HepG2 (cell line): ENCODE data around the gene AARS2. TPM values are rescaled to one million over a fixed set of nuclear protein-coding genes. Genes with fewer than 3 reads are reported as not detected.

ENCODE experiments used
- ARID3A ChIP-seq: IDR thresholded peaks from 2 replicates; pipeline ENCODE4 v1.6.1; 2012; ENCODE audit warnings: low read depth, low read length, improper control_type of control experiment
- BRCA1 ChIP-seq: sonication (generic); formaldehyde crosslinking; IDR thresholded peaks from 2 replicates; pipeline ENCODE4 v1.4.0; 2020; ENCODE audit warnings: missing genetic modification reagents
- CBX1 ChIP-seq: IDR thresholded peaks from one replicate; pipeline ENCODE4 v1.6.1; 2016; ENCODE audit warnings: antibody characterized with exemption, low read depth
- CENPT ChIP-seq: sonication (generic); formaldehyde crosslinking; IDR thresholded peaks from 2 replicates; pipeline ENCODE4 v1.8.0; 2022; ENCODE audit warnings: low read depth, mild to moderate bottlenecking, moderate library complexity, missing genetic modification reagents
- FOXA3 ChIP-seq: IDR thresholded peaks from 2 replicates; pipeline ENCODE4 v1.6.1; 2016; ENCODE audit warnings: missing genetic modification reagents, missing compliant biosample characterization
- HHEX ChIP-seq: IDR thresholded peaks from 2 replicates; pipeline ENCODE4 v1.6.1; 2016; ENCODE audit warnings: control low read depth
- HNRNPH1 ChIP-seq: fragments of 200-400 bp; formaldehyde crosslinking; optimal IDR thresholded peaks from 2 replicates; pipeline ENCODE3; 2017; ENCODE audit warnings: mild to moderate bottlenecking, low read depth, low read length
- HOXA5 ChIP-seq: sonication (generic); formaldehyde crosslinking; IDR thresholded peaks from 2 replicates; pipeline ENCODE4 v1.4.0; 2020; ENCODE audit warnings: missing genetic modification reagents
- KAT2B ChIP-seq: fragments of 150-350 bp; IDR thresholded peaks from 2 replicates; pipeline ENCODE4 v1.6.1; 2014; ENCODE audit warnings: low read depth, low read length, borderline replicate concordance
- MXD3 ChIP-seq: IDR thresholded peaks from 2 replicates; pipeline ENCODE4 v1.6.1; 2016; ENCODE audit warnings: mild to moderate bottlenecking, missing biosample characterization, missing genetic modification reagents
- NFATC3 ChIP-seq: sonication (generic); formaldehyde crosslinking; IDR thresholded peaks from 2 replicates; pipeline ENCODE4 v1.5.1; 2020; ENCODE audit warnings: mild to moderate bottlenecking, missing genetic modification reagents
- NFYC ChIP-seq: IDR thresholded peaks from 2 replicates; pipeline ENCODE4 v1.6.1; 2016; ENCODE audit warnings: missing genetic modification reagents, missing compliant biosample characterization
- SMC3 ChIP-seq: IDR thresholded peaks from 2 replicates; pipeline ENCODE4 v1.6.1; 2011; ENCODE audit warnings: low read length, improper control_type of control experiment
- TEAD2 ChIP-seq: sonication (generic); formaldehyde crosslinking; IDR thresholded peaks from 2 replicates; pipeline ENCODE4 v1.9.0; 2021; ENCODE audit warnings: missing genetic modification reagents
- TFDP1 ChIP-seq: IDR thresholded peaks from 2 replicates; pipeline ENCODE4 v1.6.1; 2016; ENCODE audit warnings: missing compliant biosample characterization, missing genetic modification reagents, borderline replicate concordance
- ZBTB8A ChIP-seq: sonication (generic); formaldehyde crosslinking; IDR thresholded peaks from 2 replicates; pipeline ENCODE4 v1.4.0; 2020; ENCODE audit warnings: mild to moderate bottlenecking, low read depth, missing genetic modification reagents, borderline replicate concordance
- ZFP36L1 ChIP-seq: sonication (generic); formaldehyde crosslinking; IDR thresholded peaks from 2 replicates; pipeline ENCODE4 v1.8.0; 2022; ENCODE audit warnings: mild to moderate bottlenecking, missing genetic modification reagents, moderate library complexity
- ZFP91 ChIP-seq: sonication (generic); formaldehyde crosslinking; IDR thresholded peaks from 2 replicates; pipeline ENCODE4 v1.9.0; 2022; ENCODE audit warnings: missing genetic modification reagents, mild to moderate bottlenecking, borderline replicate concordance
- ZNF12 ChIP-seq: sonication (generic); formaldehyde crosslinking; IDR thresholded peaks from 2 replicates; pipeline ENCODE4 v1.5.0; 2020; ENCODE audit warnings: missing genetic modification reagents
- ZNF558 ChIP-seq: sonication (generic); formaldehyde crosslinking; IDR thresholded peaks from 2 replicates; pipeline ENCODE4 v1.9.0; 2022; ENCODE audit warnings: mild to moderate bottlenecking, missing genetic modification reagents, borderline replicate concordance
- ZNF574 ChIP-seq: sonication (generic); formaldehyde crosslinking; IDR thresholded peaks from 2 replicates; pipeline ENCODE4 v1.4.0; 2020; ENCODE audit warnings: missing genetic modification reagents
- ZNF720 ChIP-seq: sonication (generic); formaldehyde crosslinking; IDR thresholded peaks from 2 replicates; pipeline ENCODE4 v1.4.0; 2020; ENCODE audit warnings: missing genetic modification reagents
- ZNF781 ChIP-seq: sonication (generic); formaldehyde crosslinking; IDR thresholded peaks from 2 replicates; pipeline ENCODE4 v1.5.1; 2020; ENCODE audit warnings: borderline replicate concordance, mild to moderate bottlenecking, missing genetic modification reagents; ENCODE audit errors: not compliant biosample characterization
- polyA plus RNA-seq, 8 experiments: library from polyadenylated mRNA; depleted of rRNA in 3 of 8; stranded (reverse) in 7 of 8; unstranded in 1 of 8; fragments of >200 nt; fragmentation: Illumina TruSeq in 4 of 8; extraction: Trizol in 4 of 8; gene quantifications; 2 replicates each; pipeline versions ENCODE4 v1.2.1 to v1.2.3, GENCODE V29; 2011 to 2016; ENCODE audit warnings: low read depth in 4 of 8, missing spikeins in 1 of 8, mixed read lengths in 1 of 8; ENCODE audit not compliant: insufficient read depth in 1 of 8
- total RNA-seq, 5 experiments: library from RNA; depleted of rRNA; stranded (reverse); fragments of >200 nt; fragmentation: Illumina TruSeq; extraction: Trizol; gene quantifications; 2 replicates each; pipeline ENCODE4 v1.2.3, GENCODE V29; 2016; ENCODE audit warnings: low read depth in 1 of 5

The AARS2 gene
- total and polyA plus RNA-seq, 2 of the 13 experiments (the other 11 are each of a cell fraction or from before 2014, with no cell fraction given), result 7.5 to 24.1 TPM

- TF ChIP-seq TFDP1, result peak; percentile 66
- TF ChIP-seq ZNF574, result peak; percentile 98
- no peak for TF ChIP-seq ARID3A
- no peak for TF ChIP-seq NFYC
- TF ChIP-seq HOXA5 (CRISPR knock-in tag), result peak; percentile 81; the same call in 1 of the 2 replicates
- no peak for TF ChIP-seq HNRNPH1
- peak; percentile 52; the same call in 1 of the 2 replicates for TF ChIP-seq ZFP36L1 (CRISPR knock-in tag)
- no peak for TF ChIP-seq BRCA1 (CRISPR knock-in tag)
- no peak for TF ChIP-seq NFATC3
- peak; percentile 43 for TF ChIP-seq FOXA3 (CRISPR knock-in tag)
- peak; percentile 83 for TF ChIP-seq CBX1
- TF ChIP-seq MXD3 (CRISPR knock-in tag), result peak; percentile 85
- TF ChIP-seq ZNF12, result no peak; the same call in none of the 2 replicates
- TF ChIP-seq ZNF781 (CRISPR knock-in tag), result peak; percentile 70
- peak; percentile 24; the same call in 1 of the 2 replicates for TF ChIP-seq HHEX (CRISPR knock-in tag)
- TF ChIP-seq ZNF558 (CRISPR knock-in tag), result no peak; the same call in 1 of the 2 replicates
- TF ChIP-seq TEAD2 (CRISPR knock-in tag), result no peak
- peak; percentile 64; the same call in 1 of the 2 replicates for TF ChIP-seq CENPT (CRISPR knock-in tag)
- TF ChIP-seq ZFP91 (CRISPR knock-in tag), result peak; percentile 97
- no peak for TF ChIP-seq SMC3
- peak; percentile 43; the same call in 1 of the 2 replicates for TF ChIP-seq ZBTB8A
- TF ChIP-seq ZNF720 (CRISPR knock-in tag), result no peak
- no peak for TF ChIP-seq KAT2B
Observed at GRCh38 chr6:44257025-44257752, 56.0 kb downstream of the AARS2 start, which contains the start of gene SLC35B2 (continued).
